Astrocyte (in vitro differentiated cells and primary cell): ENCODE data around the gene ACAD8. TPM values are rescaled to one million over a fixed set of nuclear protein-coding genes. Genes with fewer than 3 reads are reported as not detected.

ENCODE experiments used
- DNase-seq: peaks from one replicate; pipeline ENCODE4 v3.0.0-alpha.2; 2010; ENCODE audit warnings: low read depth
- FAIRE-seq: peaks from 2 replicates; lab custom pipeline; 2011; peaks lifted over from hg19 to GRCh38; lab: Jason Lieb, UNC
- H2AFZ ChIP-seq: 2 replicates; pipeline ENCODE4 v1.6.0; 2012; ENCODE audit warnings: low read depth, low read length, inconsistent platforms
- H3K27ac ChIP-seq: 2 replicates; pipeline ENCODE4 v1.5.1; 2011; ENCODE audit warnings: low read depth, low read length, inconsistent platforms
- H3K27me3 ChIP-seq: 2 replicates; pipeline ENCODE4 v1.6.0; 2011; ENCODE audit warnings: low read length, inconsistent platforms; ENCODE audit not compliant: insufficient read depth
- H3K36me3 ChIP-seq: 2 replicates; pipeline ENCODE4 v1.5.1; 2011; ENCODE audit warnings: low read length, inconsistent platforms; ENCODE audit not compliant: insufficient read depth
- H3K4me1 ChIP-seq: 2 replicates; pipeline ENCODE4 v1.5.1; 2011; ENCODE audit warnings: low read length, inconsistent platforms; ENCODE audit not compliant: insufficient read depth
- H3K4me2 ChIP-seq: 2 replicates; pipeline ENCODE4 v1.6.0; 2012; ENCODE audit warnings: low read length, inconsistent platforms
- H3K4me3 ChIP-seq: 2 replicates; pipeline ENCODE4 v1.5.1; 2011; ENCODE audit warnings: low read depth, mild to moderate bottlenecking, low read length, inconsistent platforms; ENCODE audit not compliant: insufficient read depth
- H3K79me2 ChIP-seq: 2 replicates; pipeline ENCODE4 v1.6.0; 2012; ENCODE audit warnings: mild to moderate bottlenecking, low read length, inconsistent platforms; ENCODE audit not compliant: insufficient read depth
- H3K9ac ChIP-seq: 2 replicates; pipeline ENCODE4 v1.6.0; 2012; ENCODE audit warnings: mild to moderate bottlenecking, low read length, inconsistent platforms
- H3K9me3 ChIP-seq: 2 replicates; pipeline ENCODE4 v1.5.1; 2012; ENCODE audit warnings: low read depth, mild to moderate bottlenecking, low read length, inconsistent platforms; ENCODE audit not compliant: insufficient read depth
- H4K20me1 ChIP-seq: 2 replicates; pipeline ENCODE4 v1.6.0; 2012; ENCODE audit warnings: low read length, inconsistent platforms; ENCODE audit not compliant: insufficient read depth
- H3K27ac Mint-ChIP-seq: one replicate; pipeline ENCODE4 v1.8.0; 2021; ENCODE audit warnings: mild to moderate bottlenecking, mixed read lengths; ENCODE audit not compliant: unreplicated experiment
- H3K27me3 Mint-ChIP-seq: one replicate; pipeline ENCODE4 v1.8.0; 2021; ENCODE audit warnings: low read depth, mixed read lengths; ENCODE audit not compliant: unreplicated experiment
- H3K36me3 Mint-ChIP-seq: one replicate; pipeline ENCODE4 v1.8.0; 2021; ENCODE audit warnings: low read depth, mixed read lengths; ENCODE audit not compliant: unreplicated experiment
- H3K4me1 Mint-ChIP-seq: one replicate; pipeline ENCODE4 v1.8.0; 2021; ENCODE audit warnings: low read depth, mixed read lengths; ENCODE audit not compliant: unreplicated experiment
- H3K4me3 Mint-ChIP-seq: one replicate; pipeline ENCODE4 v1.8.0; 2021; ENCODE audit warnings: mild to moderate bottlenecking, moderate library complexity, mixed read lengths; ENCODE audit not compliant: unreplicated experiment
- H3K9me3 Mint-ChIP-seq: one replicate; pipeline ENCODE4 v1.8.0; 2021; ENCODE audit warnings: mild to moderate bottlenecking, mixed read lengths; ENCODE audit not compliant: unreplicated experiment
- CTCF ChIP-seq: IDR thresholded peaks from 2 replicates; pipeline ENCODE4 v1.5.1; 2011; ENCODE audit warnings: low read depth, mild to moderate bottlenecking, inconsistent platforms, low read length, moderate library complexity; ENCODE audit not compliant: insufficient read depth
- EZH2 ChIP-seq: IDR thresholded peaks from 2 replicates; pipeline ENCODE4 v1.6.1; 2012; ENCODE audit warnings: mild to moderate bottlenecking, low read length, inconsistent platforms; ENCODE audit not compliant: insufficient read depth
- total RNA-seq: library from RNA; stranded (reverse); gene quantifications from 2 replicates; pipeline ENCODE4 v1.2.1, GENCODE V29; 2021

Gene ACAD8
- total RNA-seq, 1 donor from 2014 or later = 15.8 TPM

GRCh38 chr11:134206185-134206584 lies 47.2 kb upstream of the ACAD8 start:
- Histone ChIP-seq H3K79me2 (peaks cover 4% of the 10 kb centered on the region), H3K9ac (no peak overlapping the region), H3K4me1 (no peaks in the 10 kb centered on the region), H3K27me3 (no peaks in the 10 kb centered on the region), H3K27ac (no peak overlapping the region), H2AFZ (no peak overlapping the region), H4K20me1 (no peaks in the 10 kb centered on the region), H3K4me3 (no peak overlapping the region), H3K9me3 (no peaks in the 10 kb centered on the region), H3K4me2 (no peak overlapping the region), H3K36me3 (peaks cover 36% of the 10 kb centered on the region)
- Mint-ChIP-seq H3K4me1 (no peaks in the 10 kb centered on the region), H3K4me3 (no peak overlapping the region), H3K9me3 (no peaks in the 10 kb centered on the region), H3K36me3 (peaks cover 11% of the 10 kb centered on the region), H3K27me3 (no peaks in the 10 kb centered on the region), H3K27ac (no peak overlapping the region)
- DNase-seq (no peak), FAIRE-seq (no peak)
- TF ChIP-seq EZH2 (no peak), CTCF (no peak)

- no peak for FAIRE-seq
- H3K9me3 Mint-ChIP-seq = no peaks in the 10 kb centered on the region
- H3K4me2 ChIP-seq = no peak overlapping the region
- no peak overlapping the region for H3K4me3 Mint-ChIP-seq
- H3K4me3 ChIP-seq = no peak overlapping the region
- H3K9me3 ChIP-seq = no peaks in the 10 kb centered on the region
- H3K9ac ChIP-seq = no peak overlapping the region
- no peaks in the 10 kb centered on the region for H3K4me1 ChIP-seq
- no peak for DNase-seq
- no peak for TF ChIP-seq EZH2
- TF ChIP-seq CTCF = peak; percentile 39
- no peaks in the 10 kb centered on the region for H3K4me1 Mint-ChIP-seq
- no peaks in the 10 kb centered on the region for H4K20me1 ChIP-seq
- H3K36me3 ChIP-seq = peaks cover 26% of the 10 kb centered on the region
- H3K36me3 Mint-ChIP-seq = peaks cover 8% of the 10 kb centered on the region
- no peak overlapping the region for H3K27ac ChIP-seq
- H3K79me2 ChIP-seq = peaks cover 12% of the 10 kb centered on the region
- no peaks in the 10 kb centered on the region for H3K27me3 ChIP-seq
- no peak overlapping the region for H2AFZ ChIP-seq
- H3K27ac Mint-ChIP-seq = no peak overlapping the region
- no peaks in the 10 kb centered on the region for H3K27me3 Mint-ChIP-seq
Observed at GRCh38 chr11:134207538-134208239, 45.7 kb upstream of the ACAD8 start.

- H3K9me3 ChIP-seq = no peaks in the 10 kb centered on the region
- H4K20me1 ChIP-seq = peaks cover 12% of the 10 kb centered on the region
- no peaks in the 10 kb centered on the region for H3K27me3 ChIP-seq
- H3K4me3 ChIP-seq = no peak overlapping the region
- peaks cover 51% of the 10 kb centered on the region for H3K79me2 ChIP-seq
- TF ChIP-seq CTCF (no peak), EZH2 (no peak)
- Mint-ChIP-seq H3K4me3 (no peak overlapping the region), H3K27me3 (no peaks in the 10 kb centered on the region), H3K36me3 (peaks cover 8% of the 10 kb centered on the region), H3K9me3 (no peaks in the 10 kb centered on the region), H3K4me1 (no peaks in the 10 kb centered on the region), H3K27ac (no peak overlapping the region)
- H3K27ac ChIP-seq = no peak overlapping the region
- H2AFZ ChIP-seq = no peak overlapping the region
- peaks cover 12% of the 10 kb centered on the region for H3K36me3 ChIP-seq
- no peaks in the 10 kb centered on the region for H3K4me1 ChIP-seq
- no peak for FAIRE-seq
- H3K4me2 ChIP-seq = no peak overlapping the region
- no peak overlapping the region for H3K9ac ChIP-seq
- no peak for DNase-seq
Observed at GRCh38 chr11:134215836-134216235, 37.5 kb upstream of the ACAD8 start.
